ENCODE data around the gene BLOC1S3.

Gene BLOC1S3

GRCh38 chr19:45154064-45154827 lies 24.3 kb upstream of the BLOC1S3 start:
- Histone ChIP-seq H3K9me3 (ENCODE audit: control insufficient read depth in 2 of 2, low read length in 2 of 2) (no peaks in the 10 kb centered on the region), H3K27me3 (ENCODE audit: control insufficient read depth in 2 of 2, insufficient read depth in 2 of 2, low read length in 2 of 2) (peaks cover 18 to 40% of the 10 kb centered on the region in 2 donors), H3K27ac (ENCODE audit: low read depth in 2 of 2, low read length in 2 of 2) (no peak overlapping the region), H3K4me3 (ENCODE audit: low read length in 2 of 2) (peak overlapping the region in 1 of 2 donors; percentile 14), H3K36me3 (ENCODE audit: control insufficient read depth in 2 of 2, insufficient read depth in 2 of 2, low read length in 2 of 2) (no peaks in the 10 kb centered on the region), H3K9ac (ENCODE audit: low read depth in 1 of 2, low read length in 2 of 2) (no peak overlapping the region), H3K4me1 (ENCODE audit: control insufficient read depth in 2 of 2, insufficient read depth in 2 of 2, low read length in 2 of 2) (peaks cover 16 to 25% of the 10 kb centered on the region in 2 donors)

- H3K36me3 ChIP-seq (ENCODE audit: control insufficient read depth in 2 of 2, insufficient read depth in 2 of 2, low read length in 2 of 2) = no peaks in the 10 kb centered on the region
- H3K4me3 ChIP-seq (ENCODE audit: low read length in 2 of 2) = no peak overlapping the region
- H3K9ac ChIP-seq (ENCODE audit: low read depth in 1 of 2, low read length in 2 of 2) = no peak overlapping the region
- H3K9me3 ChIP-seq (ENCODE audit: control insufficient read depth in 2 of 2, low read length in 2 of 2) = no peaks in the 10 kb centered on the region
- peaks cover 18 to 52% of the 10 kb centered on the region in 2 donors for H3K27me3 ChIP-seq (ENCODE audit: control insufficient read depth in 2 of 2, insufficient read depth in 2 of 2, low read length in 2 of 2)
- no peak overlapping the region for H3K27ac ChIP-seq (ENCODE audit: low read depth in 2 of 2, low read length in 2 of 2)
- peaks cover 22 to 27% of the 10 kb centered on the region in 2 donors for H3K4me1 ChIP-seq (ENCODE audit: control insufficient read depth in 2 of 2, insufficient read depth in 2 of 2, low read length in 2 of 2)
These were observed 22.5 kb upstream of the BLOC1S3 start for GRCh38 chr19:45156011-45156630.

GRCh38 chr19:45156751-45157150 lies 21.8 kb upstream of the BLOC1S3 start:
- H3K9ac ChIP-seq (ENCODE audit: low read depth in 1 of 2, low read length in 2 of 2) = no peak overlapping the region
- H3K4me1 ChIP-seq (ENCODE audit: control insufficient read depth in 2 of 2, insufficient read depth in 2 of 2, low read length in 2 of 2) = peaks cover 24 to 29% of the 10 kb centered on the region in 2 donors
- no peak overlapping the region for H3K27ac ChIP-seq (ENCODE audit: low read depth in 2 of 2, low read length in 2 of 2)
- H3K9me3 ChIP-seq (ENCODE audit: control insufficient read depth in 2 of 2, low read length in 2 of 2) = no peaks in the 10 kb centered on the region
- H3K36me3 ChIP-seq (ENCODE audit: control insufficient read depth in 2 of 2, insufficient read depth in 2 of 2, low read length in 2 of 2) = no peaks in the 10 kb centered on the region
- H3K4me3 ChIP-seq (ENCODE audit: low read length in 2 of 2) = no peak overlapping the region
- H3K27me3 ChIP-seq (ENCODE audit: control insufficient read depth in 2 of 2, insufficient read depth in 2 of 2, low read length in 2 of 2) = peaks cover 15 to 51% of the 10 kb centered on the region in 2 donors

- Histone ChIP-seq H3K27me3 (ENCODE audit: control insufficient read depth in 2 of 2, insufficient read depth in 2 of 2, low read length in 2 of 2) (peaks cover 14 to 32% of the 10 kb centered on the region in 2 donors), H3K27ac (ENCODE audit: low read depth in 2 of 2, low read length in 2 of 2) (no peak overlapping the region), H3K4me3 (ENCODE audit: low read length in 2 of 2) (no peak overlapping the region), H3K4me1 (ENCODE audit: control insufficient read depth in 2 of 2, insufficient read depth in 2 of 2, low read length in 2 of 2) (peaks cover 11% of the 10 kb centered on the region in 2 donors), H3K9me3 (ENCODE audit: control insufficient read depth in 2 of 2, low read length in 2 of 2) (no peaks in the 10 kb centered on the region), H3K9ac (ENCODE audit: low read depth in 1 of 2, low read length in 2 of 2) (no peak overlapping the region), H3K36me3 (ENCODE audit: control insufficient read depth in 2 of 2, insufficient read depth in 2 of 2, low read length in 2 of 2) (no peaks in the 10 kb centered on the region)
These were observed 19.9 kb upstream of the BLOC1S3 start for GRCh38 chr19:45158503-45159209.

- Histone ChIP-seq H3K9me3 (ENCODE audit: control insufficient read depth in 2 of 2, low read length in 2 of 2) (no peaks in the 10 kb centered on the region), H3K4me3 (ENCODE audit: low read length in 2 of 2) (no peak overlapping the region), H3K4me1 (ENCODE audit: control insufficient read depth in 2 of 2, insufficient read depth in 2 of 2, low read length in 2 of 2) (peaks cover 11 to 16% of the 10 kb centered on the region in 2 donors), H3K27me3 (ENCODE audit: control insufficient read depth in 2 of 2, insufficient read depth in 2 of 2, low read length in 2 of 2) (peaks cover 11 to 25% of the 10 kb centered on the region in 2 donors), H3K9ac (ENCODE audit: low read depth in 1 of 2, low read length in 2 of 2) (no peak overlapping the region), H3K27ac (ENCODE audit: low read depth in 2 of 2, low read length in 2 of 2) (no peak overlapping the region), H3K36me3 (ENCODE audit: control insufficient read depth in 2 of 2, insufficient read depth in 2 of 2, low read length in 2 of 2) (no peaks in the 10 kb centered on the region)
These were observed 19.2 kb upstream of the BLOC1S3 start for GRCh38 chr19:45159210-45159970.

GRCh38 chr19:45159971-45160324 lies 18.6 kb upstream of the BLOC1S3 start:
- Histone ChIP-seq H3K4me1 (ENCODE audit: control insufficient read depth in 2 of 2, insufficient read depth in 2 of 2, low read length in 2 of 2) (peaks cover 16 to 18% of the 10 kb centered on the region in 2 donors), H3K27me3 (ENCODE audit: control insufficient read depth in 2 of 2, insufficient read depth in 2 of 2, low read length in 2 of 2) (peaks cover 9 to 24% of the 10 kb centered on the region in 2 donors), H3K9me3 (ENCODE audit: control insufficient read depth in 2 of 2, low read length in 2 of 2) (no peaks in the 10 kb centered on the region), H3K27ac (ENCODE audit: low read depth in 2 of 2, low read length in 2 of 2) (no peak overlapping the region), H3K4me3 (ENCODE audit: low read length in 2 of 2) (no peak overlapping the region), H3K36me3 (ENCODE audit: control insufficient read depth in 2 of 2, insufficient read depth in 2 of 2, low read length in 2 of 2) (no peaks in the 10 kb centered on the region), H3K9ac (ENCODE audit: low read depth in 1 of 2, low read length in 2 of 2) (no peak overlapping the region)

- Histone ChIP-seq H3K4me1 (ENCODE audit: control insufficient read depth in 2 of 2, insufficient read depth in 2 of 2, low read length in 2 of 2) (peaks cover 16 to 18% of the 10 kb centered on the region in 2 donors), H3K9me3 (ENCODE audit: control insufficient read depth in 2 of 2, low read length in 2 of 2) (no peaks in the 10 kb centered on the region), H3K9ac (ENCODE audit: low read depth in 1 of 2, low read length in 2 of 2) (no peak within 1 kb of the TSS), H3K27me3 (ENCODE audit: control insufficient read depth in 2 of 2, insufficient read depth in 2 of 2, low read length in 2 of 2) (peaks cover 9 to 24% of the 10 kb centered on the region in 2 donors), H3K27ac (ENCODE audit: low read depth in 2 of 2, low read length in 2 of 2) (no peak within 1 kb of the TSS), H3K36me3 (ENCODE audit: control insufficient read depth in 2 of 2, insufficient read depth in 2 of 2, low read length in 2 of 2) (no peaks in the 10 kb centered on the region), H3K4me3 (ENCODE audit: low read length in 2 of 2) (no peak within 1 kb of the TSS)
These were observed 17.5 kb upstream of the BLOC1S3 start, which contains the start of gene NKPD1 for GRCh38 chr19:45160870-45161737. TSS of gene NKPD1 (minus strand) at chr19:45160982. CDS start at chr19:45160150, 832 bp downstream.

- Histone ChIP-seq H3K9ac (ENCODE audit: low read depth in 1 of 2, low read length in 2 of 2) (no peak overlapping the region), H3K4me1 (ENCODE audit: control insufficient read depth in 2 of 2, insufficient read depth in 2 of 2, low read length in 2 of 2) (peaks cover 14 to 18% of the 10 kb centered on the region in 2 donors), H3K9me3 (ENCODE audit: control insufficient read depth in 2 of 2, low read length in 2 of 2) (no peaks in the 10 kb centered on the region), H3K27me3 (ENCODE audit: control insufficient read depth in 2 of 2, insufficient read depth in 2 of 2, low read length in 2 of 2) (peaks cover 9 to 24% of the 10 kb centered on the region in 2 donors), H3K4me3 (ENCODE audit: low read length in 2 of 2) (no peak overlapping the region), H3K27ac (ENCODE audit: low read depth in 2 of 2, low read length in 2 of 2) (no peak overlapping the region), H3K36me3 (ENCODE audit: control insufficient read depth in 2 of 2, insufficient read depth in 2 of 2, low read length in 2 of 2) (no peaks in the 10 kb centered on the region)
These were observed 16.6 kb upstream of the BLOC1S3 start for GRCh38 chr19:45161738-45162607.
